K562 (cell line): ENCODE measurements around the gene FHIT. TPM values are rescaled to one million over a fixed set of nuclear protein-coding genes. Genes with fewer than 3 reads are reported as not detected.

Experiments
- ADNP ChIP-seq: fragments of 200-800 bp; sonication (Bioruptor generic); IDR thresholded peaks from 2 replicates; pipeline ENCODE4 v1.6.1; 2016; ENCODE audit warnings: missing genetic modification characterization, missing compliant biosample characterization
- BCOR ChIP-seq: fragments of 450-650 bp; IDR thresholded peaks from 2 replicates; pipeline ENCODE4 v1.6.1; 2016
- ETS2 ChIP-seq: IDR thresholded peaks from 2 replicates; pipeline ENCODE4 v1.6.1; 2016; ENCODE audit warnings: borderline replicate concordance, missing genetic modification characterization, mild to moderate bottlenecking, moderate library complexity, missing compliant biosample characterization; ENCODE audit not compliant: poor library complexity, severe bottlenecking
- JUND ChIP-seq, 2 experiments: IDR thresholded peaks; 2 replicates in 1 of 2; 3 replicates in 1 of 2; pipeline ENCODE4 v1.6.1; 2011; ENCODE audit warnings: borderline replicate concordance in 2 of 2, low read depth in 2 of 2, low read length in 2 of 2, improper control_type of control experiment in 1 of 2, missing biosample characterization in 1 of 2, missing genetic modification characterization in 1 of 2, missing genetic modification reagents in 1 of 2
- SREBF2 ChIP-seq: sonication (generic); formaldehyde crosslinking; IDR thresholded peaks from 2 replicates; pipeline ENCODE4 v1.4.0; 2020; ENCODE audit warnings: mild to moderate bottlenecking, missing genetic modification reagents
- USF2 ChIP-seq: sonication (generic); formaldehyde crosslinking; IDR thresholded peaks from 2 replicates; pipeline ENCODE4 v1.5.0; 2020; ENCODE audit warnings: missing genetic modification reagents
- XRCC5 ChIP-seq: fragments of 200-400 bp; formaldehyde crosslinking; IDR thresholded peaks from 2 replicates; pipeline ENCODE4 v1.6.1; 2017; ENCODE audit warnings: low read depth, mild to moderate bottlenecking, low read length
- ZNF146 ChIP-seq: IDR thresholded peaks from one replicate; pipeline ENCODE4 v1.6.1; 2018; ENCODE audit warnings: missing compliant biosample characterization; ENCODE audit not compliant: unreplicated experiment
- ZNF717 ChIP-seq: fragments of 250-450 bp; sonication (Bioruptor Pico); IDR thresholded peaks from 2 replicates; pipeline ENCODE4 v1.5.0; 2021
- ZNF75A ChIP-seq: fragments of 450-650 bp; formaldehyde crosslinking; IDR thresholded peaks from 2 replicates; pipeline ENCODE4 v1.4.0; 2020; ENCODE audit warnings: mild to moderate bottlenecking
- ZZZ3 ChIP-seq: fragments of 450-650 bp; IDR thresholded peaks from 2 replicates; pipeline ENCODE4 v1.6.1; 2016; ENCODE audit warnings: antibody characterized with exemption, mild to moderate bottlenecking, moderate library complexity
- polyA plus RNA-seq, 8 experiments: library from polyadenylated mRNA; depleted of rRNA in 4 of 8; stranded (reverse) in 5 of 8; unstranded in 3 of 8; fragments of >200 nt; fragmentation: Nextera tagmentation in 2 of 8; fragmentation: Illumina TruSeq in 1 of 8; extraction: Ambion mirVana in 2 of 8; extraction: Trizol in 1 of 8; gene quantifications; 2 replicates each; pipeline versions ENCODE4 v1.2.1 to v1.2.3, GENCODE V29; 2011 to 2014; ENCODE audit warnings: inconsistent platforms in 1 of 8, missing spikeins in 1 of 8
- total RNA-seq, 7 experiments: library from RNA; depleted of rRNA in 6 of 7; stranded (reverse); fragments of >200 nt in 6 of 7; fragmentation: Illumina TruSeq in 2 of 7; extraction: Trizol in 2 of 7; gene quantifications; 2 replicates each; pipeline versions ENCODE4 v1.2.1 to v1.2.3, GENCODE V29; 2011 to 2021; ENCODE audit warnings: low replicate concordance in 1 of 7
- TF ChIP-seq, protein P1 (sequence below), 3 experiments: fragments of 200-800 bp in 1 of 3; fragments of 250-450 bp in 1 of 3; fragments of 450-650 bp in 1 of 3; sonication (Bioruptor Pico) in 1 of 3; sonication (Bioruptor generic) in 1 of 3; formaldehyde crosslinking in 1 of 3; IDR thresholded peaks; 2 replicates each; pipeline versions ENCODE4 v1.6.1 to v1.8.0; 2016 to 2022; ENCODE audit warnings: mild to moderate bottlenecking in 2 of 3, missing genetic modification characterization in 2 of 3, missing compliant biosample characterization in 1 of 3, moderate library complexity in 1 of 3
- TF ChIP-seq, protein P2 (sequence below): fragments of 450-650 bp; IDR thresholded peaks from 2 replicates; pipeline ENCODE4 v1.6.1; 2017; ENCODE audit warnings: antibody characterized with exemption, mild to moderate bottlenecking

The FHIT gene
- total and polyA plus RNA-seq, 9 of the 15 experiments (the other 6 are each of a cell fraction or from before 2014, with no cell fraction given) = 1.7 to 9.1 (median 4.3) TPM

DNA sequence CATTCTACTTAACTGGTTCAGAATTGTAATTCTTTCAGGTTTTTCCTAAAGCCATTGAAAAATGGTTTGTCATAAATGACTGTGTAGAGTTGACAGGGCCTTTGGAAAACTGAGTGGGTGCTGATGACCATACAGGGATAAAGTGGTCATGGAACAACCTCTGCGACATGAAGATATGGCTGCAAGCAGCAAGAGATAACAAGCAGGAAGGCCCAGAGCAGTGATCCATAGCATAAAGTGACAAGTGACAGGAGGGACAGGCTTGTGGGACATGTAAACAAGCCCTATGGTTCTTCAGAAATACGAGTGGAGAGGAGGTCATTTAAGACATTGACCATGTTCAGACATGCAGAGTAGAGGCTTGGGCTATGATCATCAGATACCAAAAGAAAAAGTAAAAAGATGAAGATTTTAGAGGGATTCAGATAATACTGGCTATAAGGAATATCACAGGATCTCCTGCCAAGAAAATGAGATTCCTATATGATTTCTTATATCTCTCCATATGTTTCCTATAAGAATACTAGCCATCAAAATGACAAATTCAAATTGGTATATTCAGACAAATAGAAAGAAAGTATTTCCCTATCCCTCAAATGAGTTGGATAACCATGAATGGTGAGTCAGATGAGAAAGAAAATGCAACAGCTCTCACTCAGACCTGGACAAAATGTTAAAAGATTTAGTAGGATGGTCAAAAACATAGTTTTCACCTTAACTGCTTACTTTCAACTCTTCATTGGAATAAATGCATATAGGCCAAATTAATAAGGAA lies 1373.8 kb downstream of the FHIT start (continued):
- no peak for TF ChIP-seq ZNF75A (CRISPR knock-in tag)
- TF ChIP-seq ETS2 (tag) = no peak
- TF ChIP-seq JUND (IDR thresholded peaks at IDR 0.05; ENCODE audit: borderline replicate concordance, low read depth, low read length) = peak; percentile 52; the same call in 1 of the 2 replicates
- TF ChIP-seq JUND (tag; IDR thresholded peaks at IDR 0.05; ENCODE audit: borderline replicate concordance, low read depth, low read length) = peak; percentile 44; the same call in 1 of the 3 replicates
- TF ChIP-seq ZZZ3 = no peak
- TF ChIP-seq ZNF717 (CRISPR knock-in tag) = no peak
- no peak for TF ChIP-seq ZNF146 (CRISPR knock-in tag)
- TF ChIP-seq, protein P1, sequence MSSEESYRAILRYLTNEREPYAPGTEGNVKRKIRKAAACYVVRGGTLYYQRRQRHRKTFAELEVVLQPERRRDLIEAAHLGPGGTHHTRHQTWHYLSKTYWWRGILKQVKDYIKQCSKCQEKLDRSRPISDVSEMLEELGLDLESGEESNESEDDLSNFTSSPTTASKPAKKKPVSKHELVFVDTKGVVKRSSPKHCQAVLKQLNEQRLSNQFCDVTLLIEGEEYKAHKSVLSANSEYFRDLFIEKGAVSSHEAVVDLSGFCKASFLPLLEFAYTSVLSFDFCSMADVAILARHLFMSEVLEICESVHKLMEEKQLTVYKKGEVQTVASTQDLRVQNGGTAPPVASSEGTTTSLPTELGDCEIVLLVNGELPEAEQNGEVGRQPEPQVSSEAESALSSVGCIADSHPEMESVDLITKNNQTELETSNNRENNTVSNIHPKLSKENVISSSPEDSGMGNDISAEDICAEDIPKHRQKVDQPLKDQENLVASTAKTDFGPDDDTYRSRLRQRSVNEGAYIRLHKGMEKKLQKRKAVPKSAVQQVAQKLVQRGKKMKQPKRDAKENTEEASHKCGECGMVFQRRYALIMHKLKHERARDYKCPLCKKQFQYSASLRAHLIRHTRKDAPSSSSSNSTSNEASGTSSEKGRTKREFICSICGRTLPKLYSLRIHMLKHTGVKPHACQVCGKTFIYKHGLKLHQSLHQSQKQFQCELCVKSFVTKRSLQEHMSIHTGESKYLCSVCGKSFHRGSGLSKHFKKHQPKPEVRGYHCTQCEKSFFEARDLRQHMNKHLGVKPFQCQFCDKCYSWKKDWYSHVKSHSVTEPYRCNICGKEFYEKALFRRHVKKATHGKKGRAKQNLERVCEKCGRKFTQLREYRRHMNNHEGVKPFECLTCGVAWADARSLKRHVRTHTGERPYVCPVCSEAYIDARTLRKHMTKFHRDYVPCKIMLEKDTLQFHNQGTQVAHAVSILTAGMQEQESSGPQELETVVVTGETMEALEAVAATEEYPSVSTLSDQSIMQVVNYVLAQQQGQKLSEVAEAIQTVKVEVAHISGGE (CRISPR knock-in tag; IDR thresholded peaks at IDR 0.05) = no peak
- no peak for TF ChIP-seq SREBF2 (CRISPR knock-in tag)
- no peak for TF ChIP-seq ADNP (tag)
- TF ChIP-seq BCOR = no peak
- no peak for TF ChIP-seq USF2
- no peak for TF ChIP-seq XRCC5
- TF ChIP-seq, protein P2, sequence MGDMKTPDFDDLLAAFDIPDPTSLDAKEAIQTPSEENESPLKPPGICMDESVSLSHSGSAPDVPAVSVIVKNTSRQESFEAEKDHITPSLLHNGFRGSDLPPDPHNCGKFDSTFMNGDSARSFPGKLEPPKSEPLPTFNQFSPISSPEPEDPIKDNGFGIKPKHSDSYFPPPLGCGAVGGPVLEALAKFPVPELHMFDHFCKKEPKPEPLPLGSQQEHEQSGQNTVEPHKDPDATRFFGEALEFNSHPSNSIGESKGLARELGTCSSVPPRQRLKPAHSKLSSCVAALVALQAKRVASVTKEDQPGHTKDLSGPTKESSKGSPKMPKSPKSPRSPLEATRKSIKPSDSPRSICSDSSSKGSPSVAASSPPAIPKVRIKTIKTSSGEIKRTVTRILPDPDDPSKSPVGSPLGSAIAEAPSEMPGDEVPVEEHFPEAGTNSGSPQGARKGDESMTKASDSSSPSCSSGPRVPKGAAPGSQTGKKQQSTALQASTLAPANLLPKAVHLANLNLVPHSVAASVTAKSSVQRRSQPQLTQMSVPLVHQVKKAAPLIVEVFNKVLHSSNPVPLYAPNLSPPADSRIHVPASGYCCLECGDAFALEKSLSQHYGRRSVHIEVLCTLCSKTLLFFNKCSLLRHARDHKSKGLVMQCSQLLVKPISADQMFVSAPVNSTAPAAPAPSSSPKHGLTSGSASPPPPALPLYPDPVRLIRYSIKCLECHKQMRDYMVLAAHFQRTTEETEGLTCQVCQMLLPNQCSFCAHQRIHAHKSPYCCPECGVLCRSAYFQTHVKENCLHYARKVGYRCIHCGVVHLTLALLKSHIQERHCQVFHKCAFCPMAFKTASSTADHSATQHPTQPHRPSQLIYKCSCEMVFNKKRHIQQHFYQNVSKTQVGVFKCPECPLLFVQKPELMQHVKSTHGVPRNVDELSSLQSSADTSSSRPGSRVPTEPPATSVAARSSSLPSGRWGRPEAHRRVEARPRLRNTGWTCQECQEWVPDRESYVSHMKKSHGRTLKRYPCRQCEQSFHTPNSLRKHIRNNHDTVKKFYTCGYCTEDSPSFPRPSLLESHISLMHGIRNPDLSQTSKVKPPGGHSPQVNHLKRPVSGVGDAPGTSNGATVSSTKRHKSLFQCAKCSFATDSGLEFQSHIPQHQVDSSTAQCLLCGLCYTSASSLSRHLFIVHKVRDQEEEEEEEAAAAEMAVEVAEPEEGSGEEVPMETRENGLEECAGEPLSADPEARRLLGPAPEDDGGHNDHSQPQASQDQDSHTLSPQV = no peak
